H1 (cell line): ENCODE data around the gene USB1. TPM values are rescaled to one million over a fixed set of nuclear protein-coding genes. Genes with fewer than 3 reads are reported as not detected.

Source experiments
- KDM5A ChIP-seq: fragments of 200-600 bp; IDR thresholded peaks from 2 replicates; pipeline ENCODE4 v1.7.1; 2012; ENCODE audit warnings: mild to moderate bottlenecking, low read length, inconsistent platforms, mixed read lengths
- polyA plus RNA-seq, 7 experiments: library from polyadenylated mRNA; depleted of rRNA in 3 of 7; stranded (reverse) in 5 of 7; unstranded in 2 of 7; fragments of >200 nt in 5 of 7; fragments of 200-250 nt in 2 of 7; gene quantifications; 1 replicate in 5 of 7; 2 replicates in 1 of 7; 4 replicates in 1 of 7; pipeline versions ENCODE4 v1.2.1 to v1.2.3, GENCODE V29; 2011 to 2013; ENCODE audit warnings: missing spikeins in 2 of 7, mixed read lengths in 2 of 7
- total RNA-seq: library from RNA; stranded (reverse); fragmentation: NEBNext Ultra II Directional; extraction: Animal tissue kit (Norgen Biotek cat#: 25700); gene quantifications from 2 replicates; pipeline ENCODE4 v1.2.1, GENCODE V29; 2021
- TF ChIP-seq, protein P1 (sequence below): IDR thresholded peaks from 2 replicates; pipeline ENCODE4 v1.6.1; 2012; ENCODE audit warnings: inconsistent platforms

Gene USB1
- total and polyA plus RNA-seq, 2 of the 8 experiments (the other 6 are each of a cell fraction or from before 2014, with no cell fraction given) = 65.4 to 75.9 TPM

DNA sequence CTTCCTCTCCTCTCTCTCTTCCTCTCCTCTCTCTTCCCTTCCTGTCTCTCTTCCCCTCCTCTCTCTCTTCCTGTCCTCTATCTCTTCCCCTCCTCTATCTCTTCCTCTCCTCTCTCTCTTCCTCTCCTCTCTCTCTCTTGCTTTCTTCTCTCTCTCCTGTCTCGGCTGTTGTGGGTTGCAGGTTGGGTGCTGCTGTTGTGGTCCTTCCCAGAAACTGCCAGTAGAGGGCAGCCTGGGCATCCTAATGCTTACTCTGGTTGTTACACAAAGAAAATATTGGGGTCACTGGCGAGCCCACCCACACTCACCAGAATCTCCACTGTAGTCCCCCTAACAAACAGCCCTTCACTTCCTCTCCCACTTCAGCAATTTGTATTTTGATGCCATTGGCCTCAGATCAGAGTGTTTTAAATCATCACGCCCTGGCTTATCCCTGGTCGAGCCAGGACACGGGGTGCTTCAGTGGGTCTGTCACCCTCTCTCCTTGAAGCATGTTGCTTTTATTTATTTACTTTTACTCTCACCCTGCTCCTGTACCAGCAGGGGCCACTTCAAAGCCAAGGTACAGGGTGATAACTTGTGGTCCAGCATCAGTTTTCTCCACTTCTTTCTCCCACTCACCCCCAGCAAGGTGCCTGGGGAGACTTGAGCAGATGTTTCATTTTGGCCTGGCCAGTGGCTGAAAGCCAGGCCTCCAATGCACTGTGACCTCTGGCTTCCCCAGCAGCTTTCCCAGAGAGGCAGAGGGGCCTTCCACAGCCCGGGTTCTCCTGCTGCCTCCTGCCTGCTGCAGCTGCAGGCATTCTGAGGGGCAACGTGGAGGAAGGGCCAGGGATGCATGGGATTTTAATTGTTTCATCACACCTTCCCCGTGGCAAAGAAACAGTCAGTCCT, 19.7 kb downstream of the USB1 start (continued):
- TF ChIP-seq, protein P1, sequence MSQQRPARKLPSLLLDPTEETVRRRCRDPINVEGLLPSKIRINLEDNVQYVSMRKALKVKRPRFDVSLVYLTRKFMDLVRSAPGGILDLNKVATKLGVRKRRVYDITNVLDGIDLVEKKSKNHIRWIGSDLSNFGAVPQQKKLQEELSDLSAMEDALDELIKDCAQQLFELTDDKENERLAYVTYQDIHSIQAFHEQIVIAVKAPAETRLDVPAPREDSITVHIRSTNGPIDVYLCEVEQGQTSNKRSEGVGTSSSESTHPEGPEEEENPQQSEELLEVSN = no peak
- no peak for TF ChIP-seq KDM5A
